LNCAP (cell line): Measurements from ENCODE around the gene GALNT2.

Experiments
- TF ChIP-seq, protein P1 (sequence below): fragments of 450-650 bp; IDR thresholded peaks from 2 replicates; pipeline ENCODE4 v1.5.1; 2017; ENCODE audit warnings: mild to moderate bottlenecking

GALNT2 gene

DNA sequence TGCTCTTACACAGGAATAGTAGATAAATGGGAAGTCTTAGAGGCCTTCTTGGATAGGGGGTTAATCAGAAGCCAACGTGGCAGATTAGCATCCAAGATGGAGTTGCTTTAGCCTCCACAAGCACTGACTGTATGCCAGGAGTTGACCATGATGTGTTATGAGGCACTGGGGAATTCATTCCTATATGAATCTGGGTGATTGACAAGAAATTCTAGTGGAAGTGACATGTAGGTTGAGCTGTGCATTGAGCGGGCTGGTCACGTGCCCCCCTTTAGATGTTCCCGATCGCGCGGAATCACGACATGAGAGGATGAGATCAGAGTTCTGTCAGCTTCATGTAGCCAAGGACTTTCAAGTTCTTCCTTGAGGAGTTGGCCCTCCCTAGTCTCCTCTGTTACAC, 31.7 kb downstream of the GALNT2 start:
- TF ChIP-seq, protein P1, sequence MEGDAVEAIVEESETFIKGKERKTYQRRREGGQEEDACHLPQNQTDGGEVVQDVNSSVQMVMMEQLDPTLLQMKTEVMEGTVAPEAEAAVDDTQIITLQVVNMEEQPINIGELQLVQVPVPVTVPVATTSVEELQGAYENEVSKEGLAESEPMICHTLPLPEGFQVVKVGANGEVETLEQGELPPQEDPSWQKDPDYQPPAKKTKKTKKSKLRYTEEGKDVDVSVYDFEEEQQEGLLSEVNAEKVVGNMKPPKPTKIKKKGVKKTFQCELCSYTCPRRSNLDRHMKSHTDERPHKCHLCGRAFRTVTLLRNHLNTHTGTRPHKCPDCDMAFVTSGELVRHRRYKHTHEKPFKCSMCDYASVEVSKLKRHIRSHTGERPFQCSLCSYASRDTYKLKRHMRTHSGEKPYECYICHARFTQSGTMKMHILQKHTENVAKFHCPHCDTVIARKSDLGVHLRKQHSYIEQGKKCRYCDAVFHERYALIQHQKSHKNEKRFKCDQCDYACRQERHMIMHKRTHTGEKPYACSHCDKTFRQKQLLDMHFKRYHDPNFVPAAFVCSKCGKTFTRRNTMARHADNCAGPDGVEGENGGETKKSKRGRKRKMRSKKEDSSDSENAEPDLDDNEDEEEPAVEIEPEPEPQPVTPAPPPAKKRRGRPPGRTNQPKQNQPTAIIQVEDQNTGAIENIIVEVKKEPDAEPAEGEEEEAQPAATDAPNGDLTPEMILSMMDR: no peak

DNA sequence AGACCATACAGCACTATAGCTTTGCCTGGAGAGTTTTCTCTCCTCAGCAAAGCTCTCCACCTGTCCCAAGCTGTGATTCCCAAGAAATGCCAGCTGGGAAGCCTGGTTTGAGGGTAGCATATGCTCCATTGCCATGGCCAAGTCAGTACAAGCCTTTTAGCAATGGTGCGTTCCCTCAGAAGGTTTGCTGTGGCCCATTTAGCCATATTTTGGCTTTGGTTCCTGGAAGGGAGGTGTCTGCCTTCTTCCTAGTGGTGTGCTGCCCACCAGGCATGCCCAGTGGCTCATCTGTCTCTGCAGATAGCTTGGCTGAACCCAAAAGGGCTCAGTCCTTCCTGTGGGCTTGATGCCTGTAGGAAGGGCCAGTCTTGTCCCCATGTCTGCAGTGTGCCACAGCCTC, 32.4 kb downstream of the GALNT2 start:
- TF ChIP-seq, protein P1: no peak

- TF ChIP-seq, protein P1: no peak
Observed at GRCh38 chr1:230100932-230101331, 33.9 kb downstream of the GALNT2 start.

- TF ChIP-seq, protein P1: no peak
Observed at GRCh38 chr1:230101556-230101955, 34.5 kb downstream of the GALNT2 start.

GRCh38 chr1:230102046-230102445, 35.0 kb downstream of the GALNT2 start:
- TF ChIP-seq, protein P1: no peak

- TF ChIP-seq, protein P1: no peak
Observed at GRCh38 chr1:230102472-230102871, 35.4 kb downstream of the GALNT2 start.

DNA sequence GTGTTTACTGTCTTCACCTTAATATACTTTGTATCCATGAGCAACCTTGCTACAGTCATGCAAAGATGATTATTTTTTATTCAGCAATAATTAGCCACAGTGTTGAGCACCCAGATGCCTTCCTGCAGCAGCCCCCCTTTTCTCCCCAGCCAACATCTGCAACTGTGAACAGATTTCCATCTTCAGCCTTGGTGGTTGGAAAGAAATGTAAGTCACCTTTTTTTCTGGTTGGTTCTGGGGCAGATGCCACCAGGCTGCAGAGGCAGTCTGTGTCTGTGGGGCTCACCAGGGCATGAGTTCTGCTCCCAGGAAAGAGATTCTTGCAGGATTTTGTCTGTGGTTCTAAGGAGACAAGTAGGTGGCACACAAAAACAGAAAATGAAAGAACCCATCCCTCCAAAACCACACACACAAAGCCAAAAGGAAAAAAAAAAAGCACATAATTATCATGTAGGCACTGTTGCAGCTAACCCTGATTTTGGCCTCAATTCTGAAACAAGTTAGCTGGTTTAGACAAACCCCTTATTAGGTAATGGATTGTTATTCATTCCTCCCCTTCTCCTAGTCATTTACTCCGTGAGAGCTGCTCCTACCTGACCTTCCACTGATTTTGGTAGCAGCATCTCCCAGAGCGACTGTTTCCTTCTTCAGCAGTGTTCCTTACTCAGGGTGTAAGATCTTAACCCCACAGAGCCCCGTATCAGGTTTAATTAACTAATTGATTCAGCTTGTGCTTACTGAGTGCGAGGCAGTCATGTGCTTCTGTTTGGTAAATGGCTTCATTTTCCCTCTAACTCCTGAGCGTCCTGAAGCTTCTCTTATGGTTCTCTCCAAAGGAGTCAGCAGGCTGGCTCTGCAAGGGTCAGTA, 36.5 kb downstream of the GALNT2 start:
- TF ChIP-seq, protein P1: no peak
